Stimulated activated CD4-positive, alpha-beta T cell treated with anti-CD3 and anti-CD28 coated beads, Interleukin-4, amount 100 ng/mL, for 48 hours (primary cell): ENCODE measurements around the gene ZBTB32.

Experiments used
- DNase-seq, 2 donors: peaks; one replicate each; pipeline ENCODE4 v3.0.0-alpha.2; 2020; ENCODE audit warnings: low read depth in 2 of 2

ZBTB32 gene

GRCh38 chr19:35695895-35696422 lies 8.4 kb upstream of the ZBTB32 start:
- no peak for DNase-seq

DNA sequence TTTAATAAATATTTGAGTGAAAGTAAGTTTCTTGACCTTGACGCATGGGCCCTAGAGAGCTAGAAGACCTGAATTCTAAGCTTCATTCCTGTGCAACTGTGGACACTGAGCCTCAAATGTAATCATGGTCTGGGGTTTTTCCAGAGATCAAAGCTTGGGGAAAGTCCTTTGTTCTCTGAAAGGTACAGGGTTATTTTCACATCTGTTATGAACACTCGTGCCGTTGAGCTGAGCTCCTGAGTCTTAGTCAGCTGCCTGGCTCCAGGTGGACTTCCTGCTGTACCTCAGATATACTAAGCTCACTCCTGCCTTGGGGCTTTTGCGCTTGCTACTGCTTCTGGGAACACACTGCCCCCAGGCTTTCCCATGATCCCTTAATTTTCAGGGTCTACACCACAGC lies 7.5 kb upstream of the ZBTB32 start:
- no peak for DNase-seq

DNA sequence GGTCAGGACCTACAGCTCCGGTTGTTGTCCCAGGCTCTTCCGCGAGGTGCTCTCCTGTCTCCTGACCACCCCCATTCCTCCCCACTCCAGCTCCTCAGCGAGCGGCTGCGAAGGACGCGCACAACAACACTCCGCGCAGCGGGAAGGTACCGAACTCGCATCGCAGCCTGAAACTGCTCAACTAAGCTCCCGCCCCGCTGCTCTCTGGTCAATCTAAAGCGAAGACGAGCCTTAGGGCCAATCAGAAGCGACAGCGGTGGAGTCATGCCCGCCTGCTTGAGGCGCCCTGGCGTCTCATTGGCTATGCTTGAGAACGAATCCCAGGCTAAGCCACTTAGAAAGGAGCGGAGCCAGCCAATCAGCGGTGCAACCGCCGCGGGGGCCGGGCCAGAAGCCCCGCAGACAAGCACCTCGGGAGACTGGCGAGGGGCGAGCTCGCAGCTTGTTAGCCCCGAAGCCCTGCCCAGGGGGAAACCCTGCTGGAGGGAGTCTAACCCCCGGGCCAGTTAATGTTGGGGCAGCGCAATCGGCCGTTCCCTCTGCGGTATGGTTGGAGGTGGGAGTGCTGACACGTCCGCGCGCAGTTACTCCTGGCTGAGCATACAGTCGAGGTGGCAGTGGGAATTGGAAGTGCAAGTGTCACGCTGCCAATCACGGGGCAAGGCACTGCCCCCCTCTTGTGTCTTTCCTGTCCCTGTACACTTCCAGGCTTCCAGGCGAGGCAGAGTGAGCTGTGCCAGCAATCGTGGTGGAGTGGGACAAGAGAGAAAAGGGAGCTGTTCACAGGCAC lies 1.9 kb upstream of the ZBTB32 start:
- DNase-seq: peak; percentile 85 to 91

DNA sequence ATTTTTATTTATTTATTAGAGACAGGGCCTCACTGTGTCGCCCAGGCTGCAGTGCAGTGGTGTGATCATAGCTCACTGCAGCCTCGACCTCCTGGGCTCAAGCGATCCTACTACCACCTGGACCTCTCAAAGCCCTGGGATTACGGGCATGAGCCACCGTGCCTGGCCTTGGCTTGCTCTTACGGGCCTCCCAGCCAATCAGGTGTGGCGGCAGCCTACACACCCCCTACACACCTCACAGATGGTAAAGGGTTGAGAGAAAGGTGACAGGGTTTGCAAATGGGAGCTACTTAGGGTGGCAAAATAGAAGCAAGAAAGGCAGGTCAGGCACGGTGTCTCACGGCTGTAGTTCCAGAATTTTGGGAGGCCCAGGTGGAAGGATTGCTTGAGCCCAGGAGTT lies 1.0 kb upstream of the ZBTB32 start:
- DNase-seq: no peak

DNA sequence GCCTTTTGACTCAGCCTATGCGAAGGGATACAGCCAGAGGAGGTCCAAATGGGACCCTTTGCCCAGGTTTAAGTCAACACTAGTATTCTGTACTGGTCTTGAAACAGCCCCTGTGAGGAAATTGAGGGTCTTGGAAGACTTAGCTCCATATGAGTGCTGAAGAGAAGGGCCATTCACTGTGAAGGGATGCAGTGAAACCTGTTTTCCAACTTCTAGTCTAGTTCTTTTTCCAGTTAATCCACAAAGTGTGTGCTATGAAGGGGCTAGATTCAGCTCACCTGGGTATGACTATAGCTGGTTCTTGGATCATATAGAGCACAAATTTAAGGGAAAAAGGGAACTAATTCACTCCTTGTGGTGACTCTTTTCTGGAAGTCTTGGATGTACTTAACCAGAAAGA lies 4.0 kb downstream of the ZBTB32 start:
- DNase-seq: no peak

DNA sequence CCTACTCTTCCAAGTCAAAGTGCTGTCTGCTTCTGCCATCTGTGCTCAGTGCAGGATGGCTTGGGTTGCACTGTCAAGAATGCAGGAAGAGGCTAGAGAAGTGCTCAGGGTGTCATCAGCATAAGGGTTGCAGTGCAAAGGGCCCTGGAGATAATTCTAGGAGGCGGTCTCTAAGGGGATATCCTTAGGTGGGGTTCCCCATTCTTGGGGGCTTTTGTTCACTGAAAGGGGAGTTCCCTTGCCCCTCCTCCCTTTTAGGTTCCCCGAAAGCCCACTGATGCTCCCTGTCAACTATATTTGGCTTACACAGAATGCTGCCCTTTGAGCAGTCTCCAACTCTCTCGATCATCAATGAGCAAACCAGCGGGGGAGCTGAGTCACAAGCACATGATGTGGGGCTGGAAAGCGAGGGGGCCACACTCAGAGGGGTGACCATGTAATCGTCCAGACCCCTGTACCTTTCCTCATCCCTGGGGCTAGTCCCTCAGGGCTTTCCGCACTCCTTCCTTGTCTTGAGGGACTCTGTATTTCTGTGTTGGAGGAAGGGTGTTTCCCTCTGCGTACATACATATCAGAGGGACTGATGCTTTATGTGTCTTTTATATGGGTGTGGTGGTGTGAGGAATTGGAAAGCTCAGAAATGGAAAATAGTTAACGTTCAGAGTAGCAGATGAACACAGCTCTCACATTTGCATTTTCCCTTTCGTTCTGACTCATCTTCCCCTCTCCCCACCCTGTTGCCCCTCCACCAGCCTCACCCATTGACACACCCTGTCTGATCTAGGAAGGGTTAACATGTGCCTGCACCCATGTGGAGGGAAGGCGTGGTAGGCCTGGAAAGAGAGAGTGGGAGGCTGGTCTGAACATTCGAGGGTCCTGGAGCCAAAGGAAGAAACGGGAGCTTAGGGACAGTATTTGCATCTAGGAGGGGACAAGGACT lies 6.7 kb downstream of the ZBTB32 start:
- peak in 1 of 2 donors; percentile 66 for DNase-seq

DNA sequence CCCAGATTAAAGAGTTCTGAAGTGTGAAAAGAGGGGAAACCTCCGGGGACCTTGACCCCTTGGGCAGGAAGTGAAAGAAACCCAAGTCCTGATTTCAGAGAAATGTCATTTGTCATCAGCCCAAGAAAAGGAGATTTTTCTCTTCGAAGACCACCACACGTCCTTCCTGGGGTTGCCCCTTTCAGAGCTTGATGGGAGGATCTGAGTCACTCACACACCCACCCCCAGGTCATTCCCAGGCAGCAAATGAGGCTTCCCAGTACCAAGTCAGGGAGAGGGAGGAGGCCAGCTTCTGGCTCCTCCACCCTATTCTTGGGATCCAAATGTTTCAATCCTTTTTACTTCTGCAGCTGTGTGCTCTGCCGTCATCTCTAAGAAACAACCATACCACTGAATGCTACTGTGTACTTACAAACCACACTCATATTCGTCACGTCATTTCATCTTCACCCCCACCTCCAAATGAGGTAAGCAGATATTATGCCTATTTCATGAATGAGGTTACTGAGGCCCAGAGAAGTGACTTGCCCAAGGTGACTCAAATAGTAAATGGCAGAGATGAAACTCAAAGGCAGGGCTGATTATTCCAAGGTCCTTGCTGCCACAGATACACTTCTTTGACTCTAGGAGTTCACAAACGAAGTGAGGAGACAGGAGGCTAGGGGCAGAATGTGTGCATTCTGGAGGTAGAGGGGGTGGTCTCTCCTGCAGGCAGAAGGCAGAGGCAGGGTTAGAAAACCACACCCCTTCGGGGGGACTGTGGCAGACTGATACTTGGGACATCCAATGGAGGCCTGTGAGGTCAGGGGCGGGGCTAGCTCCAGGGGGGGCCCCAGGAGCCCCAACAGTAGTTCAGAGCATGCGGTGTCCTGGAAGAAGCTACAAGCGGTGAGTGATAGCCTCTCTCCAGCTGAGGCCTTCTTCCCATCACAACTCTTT lies 8.5 kb downstream of the ZBTB32 start:
- peak; percentile 76 to 81 for DNase-seq

DNA sequence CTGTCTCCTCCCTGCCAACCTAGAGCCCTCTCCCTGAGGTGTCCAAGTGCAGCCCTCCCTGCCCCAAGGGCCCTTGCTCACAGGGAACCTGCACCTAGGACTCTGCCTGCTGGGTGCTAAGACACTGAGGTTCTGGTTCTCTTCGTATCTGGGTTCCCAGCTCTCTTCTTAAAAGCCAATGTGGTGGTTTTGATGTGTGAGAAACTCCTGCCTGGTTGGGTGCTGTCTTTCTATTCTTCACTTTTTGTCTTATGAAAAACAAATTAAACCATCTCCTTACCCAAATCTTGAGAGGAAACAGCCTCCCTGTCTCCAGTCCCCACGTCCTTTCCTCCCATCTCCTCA lies 9.1 kb downstream of the ZBTB32 start:
- no peak for DNase-seq

GRCh38 chr19:35713904-35714495 lies 9.6 kb downstream of the ZBTB32 start:
- DNase-seq: no peak

- DNase-seq: no peak
These were observed 10.4 kb downstream of the ZBTB32 start for GRCh38 chr19:35714601-35715354.

DNA sequence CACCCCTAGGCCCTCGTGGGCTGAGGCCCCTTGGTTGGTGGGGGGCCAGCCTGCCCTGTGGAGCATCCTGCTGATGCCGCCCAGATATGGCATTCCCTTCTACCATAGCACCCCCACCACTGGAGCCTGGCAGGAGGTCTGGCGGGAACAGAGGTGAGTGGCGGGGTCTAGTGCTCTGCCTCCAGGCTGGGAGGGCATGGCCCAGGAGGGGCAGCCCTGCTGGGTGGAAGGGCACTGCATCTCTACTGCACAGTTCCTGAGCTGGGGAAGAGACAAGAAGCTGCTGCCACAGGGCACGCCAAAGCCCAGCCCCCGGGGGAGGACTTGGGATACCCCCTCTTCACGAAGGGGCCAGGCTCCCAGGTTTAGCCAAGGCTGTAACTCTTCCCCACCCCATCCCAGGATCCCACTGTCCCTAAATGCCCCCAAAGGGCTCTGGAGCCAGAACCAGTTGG lies 11.0 kb downstream of the ZBTB32 start:
- DNase-seq: no peak

DNA sequence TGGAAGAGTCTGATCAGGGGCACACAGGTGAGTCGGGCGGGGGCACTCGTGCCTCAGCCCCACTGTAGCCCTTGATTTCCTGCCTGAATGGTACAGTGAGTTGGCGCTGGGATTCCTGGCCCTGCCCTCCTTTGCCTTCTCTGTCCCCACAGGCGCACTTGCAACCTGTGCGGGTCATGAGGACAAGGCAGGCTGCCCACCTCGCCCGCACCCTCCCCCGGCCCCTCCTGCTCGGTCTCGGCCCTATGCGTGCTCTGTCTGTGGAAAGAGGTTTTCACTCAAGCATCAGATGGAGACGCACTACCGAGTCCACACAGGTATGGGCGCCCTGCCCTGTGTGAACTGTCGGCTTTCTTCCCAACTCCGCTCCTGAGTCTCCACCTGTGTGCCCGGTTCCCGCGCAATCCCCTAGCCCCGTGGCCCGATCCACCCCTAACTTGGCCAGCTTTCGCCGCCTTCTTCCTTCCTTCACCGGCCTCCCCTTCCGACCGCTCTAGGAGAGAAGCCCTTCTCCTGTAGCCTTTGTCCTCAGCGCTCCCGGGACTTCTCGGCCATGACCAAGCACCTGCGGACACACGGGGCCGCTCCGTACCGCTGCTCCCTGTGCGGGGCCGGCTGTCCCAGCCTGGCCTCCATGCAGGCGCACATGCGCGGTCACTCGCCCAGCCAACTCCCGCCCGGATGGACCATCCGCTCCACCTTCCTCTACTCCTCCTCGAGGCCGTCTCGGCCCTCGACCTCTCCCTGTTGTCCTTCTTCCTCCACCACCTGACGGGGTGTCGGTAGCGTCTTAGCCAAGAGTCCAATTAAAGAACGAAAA lies 11.8 kb downstream of the ZBTB32 start:
- no peak for DNase-seq

- DNase-seq: peak; percentile 73 to 96
These were observed 12.7 kb downstream of the ZBTB32 start for GRCh38 chr19:35716801-35717664.

DNA sequence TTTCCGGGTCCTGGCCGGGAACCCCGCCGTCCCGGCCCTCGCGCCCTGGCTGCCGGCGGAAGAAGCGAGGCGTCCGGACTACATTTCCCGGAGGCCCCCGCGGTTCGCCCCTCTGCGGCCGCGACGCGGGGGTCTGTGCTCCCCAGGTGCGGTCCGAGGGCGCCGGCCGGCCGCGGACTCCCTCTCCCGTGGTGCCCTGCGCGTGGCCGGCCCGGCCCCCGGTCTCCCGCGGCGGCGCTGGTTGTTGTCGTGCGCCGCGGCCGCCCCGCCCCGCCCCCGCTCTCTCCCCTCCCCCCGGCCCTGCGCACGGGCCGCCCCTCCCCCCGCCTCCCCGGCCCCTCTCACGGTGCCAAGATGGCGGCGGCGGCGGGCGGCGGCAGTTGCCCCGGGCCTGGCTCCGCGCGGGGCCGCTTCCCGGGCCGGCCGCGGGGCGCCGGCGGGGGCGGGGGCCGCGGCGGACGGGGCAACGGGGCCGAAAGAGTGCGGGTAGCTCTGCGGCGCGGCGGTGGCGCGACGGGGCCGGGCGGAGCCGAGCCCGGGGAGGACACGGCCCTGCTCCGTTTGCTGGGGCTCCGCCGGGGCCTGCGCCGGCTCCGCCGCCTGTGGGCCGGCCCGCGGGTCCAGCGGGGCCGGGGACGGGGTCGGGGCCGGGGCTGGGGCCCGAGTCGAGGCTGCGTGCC lies 13.4 kb downstream of the ZBTB32 start, which contains the start of gene KMT2B:
Gene KMT2B, plus strand, starts transcription at position 339 of the 680 bp plus-strand sequence. Its CDS starts 16 bp downstream, at position 355.
- peak in 1 of 2 donors; percentile 92 for DNase-seq

GRCh38 chr19:35718345-35719041 lies 14.1 kb downstream of the ZBTB32 start:
- no peak for DNase-seq

- DNase-seq: no peak
These were observed 15.2 kb downstream of the ZBTB32 start for GRCh38 chr19:35719402-35720162.
